ENCODE results near the gene AKT3.
A peak's percentile ranks its signal among the peaks of the same experiment; 100 is the strongest.
"Not testable (repeated sequence)": the region's sequence is repeated elsewhere in the genome, so short reads cannot be mapped to it uniquely, and the experiment has no call there.

Gene AKT3

GRCh38 chr1:243850202-243850451 is at the start of gene AKT3:
Gene AKT3, minus strand, starts transcription at chr1:243850243. Its CDS starts 7,073 bp downstream, at chr1:243843170.
- peak; percentile 63 for DNase-seq

GRCh38 chr1:243898278-243898677 is 48.2 kb upstream of the AKT3 start:
- no peak for DNase-seq

- DNase-seq, result no peak
Measured at GRCh38 chr1:243896313-243896712, 46.3 kb upstream of the AKT3 start.

GRCh38 chr1:243892456-243892855 is 42.4 kb upstream of the AKT3 start:
- no peak for DNase-seq

GRCh38 chr1:243890576-243890975 is 40.5 kb upstream of the AKT3 start:
- DNase-seq, result no peak

GRCh38 chr1:243885806-243886205 is 35.8 kb upstream of the AKT3 start:
- no peak for DNase-seq

- DNase-seq, result no peak
Measured at GRCh38 chr1:243884603-243885002, 34.6 kb upstream of the AKT3 start.

- DNase-seq, result no peak
Measured at GRCh38 chr1:243883551-243883950, 33.5 kb upstream of the AKT3 start.

- DNase-seq, result peak; percentile 4
Measured at GRCh38 chr1:243882276-243882675, 32.2 kb upstream of the AKT3 start.

GRCh38 chr1:243877058-243877457 is 27.0 kb upstream of the AKT3 start:
- DNase-seq, result not testable (repeated sequence)

GRCh38 chr1:243855616-243856318 is 5.7 kb upstream of the AKT3 start:
- no peak for DNase-seq

- no peak for DNase-seq
Measured at GRCh38 chr1:243851765-243852164, 1.7 kb upstream of the AKT3 start.

GRCh38 chr1:243851257-243851756 is 1.3 kb upstream of the AKT3 start:
- no peak for DNase-seq

GRCh38 chr1:243850452-243851256 is 611 bp upstream of the AKT3 start:
- no peak for DNase-seq

- DNase-seq, result no peak
Measured at GRCh38 chr1:243849421-243850201, 432 bp downstream of the AKT3 start.

GRCh38 chr1:243848858-243849420 is 1.1 kb downstream of the AKT3 start:
- DNase-seq, result no peak

- no peak for DNase-seq
Measured at GRCh38 chr1:243848165-243848857, 1.7 kb downstream of the AKT3 start.

- no peak for DNase-seq
Measured at GRCh38 chr1:243846761-243847160, 3.3 kb downstream of the AKT3 start.

- DNase-seq, result no peak
Measured at GRCh38 chr1:243845888-243846287, 4.2 kb downstream of the AKT3 start.

GRCh38 chr1:243844186-243844585 is 5.9 kb downstream of the AKT3 start:
- no peak for DNase-seq

GRCh38 chr1:243842978-243843511 is 7.0 kb downstream of the AKT3 start:
- DNase-seq, result no peak

- no peak for DNase-seq
Measured at GRCh38 chr1:243842161-243842560, 7.9 kb downstream of the AKT3 start.

Measured in hematopoietic multipotent progenitor cell treated with erythropoietin and hydrocortisone succinate and interleukin-3 and kit ligand, for 8 days (in vitro differentiated cells).